Measurements from ENCODE around the gene PRKG2.

PRKG2 gene

GRCh38 chr4:81137446-81137845 is 77.6 kb downstream of the PRKG2 start:
- no peak for TF ChIP-seq JUND (IDR thresholded peaks at IDR 0.05; ENCODE audit: low read depth)
- DNase-seq (ENCODE audit: low read depth in 1 of 2, low spot score in 1 of 2): no peak
- in situ Hi-C loops (cut with HindIII; ENCODE audit: low pct_unique_long_range_greater_than_20kb, low sequenced_read_pairs): no loop called here

- no peak for TF ChIP-seq JUND (IDR thresholded peaks at IDR 0.05; ENCODE audit: low read depth)
- no peak for DNase-seq (ENCODE audit: low read depth in 1 of 2, low spot score in 1 of 2)
- in situ Hi-C loops (cut with HindIII; ENCODE audit: low pct_unique_long_range_greater_than_20kb, low sequenced_read_pairs): no loop called here
These were observed 78.7 kb downstream of the PRKG2 start for GRCh38 chr4:81136161-81136905.

- DNase-seq (ENCODE audit: low read depth in 1 of 2, low spot score in 1 of 2): no peak
- in situ Hi-C loops (cut with HindIII; ENCODE audit: low pct_unique_long_range_greater_than_20kb, low sequenced_read_pairs): no loop called here
- TF ChIP-seq JUND (IDR thresholded peaks at IDR 0.05; ENCODE audit: low read depth): no peak
These were observed 79.5 kb downstream of the PRKG2 start for GRCh38 chr4:81135501-81135900.

GRCh38 chr4:81131563-81131962 is 83.5 kb downstream of the PRKG2 start:
- in situ Hi-C loops (cut with HindIII; ENCODE audit: low pct_unique_long_range_greater_than_20kb, low sequenced_read_pairs): no loop called here
- DNase-seq (ENCODE audit: low read depth in 1 of 2, low spot score in 1 of 2): no peak

GRCh38 chr4:81131066-81131465 is 84.0 kb downstream of the PRKG2 start:
- no peak for TF ChIP-seq JUND (IDR thresholded peaks at IDR 0.05; ENCODE audit: low read depth)
- in situ Hi-C loops (cut with HindIII; ENCODE audit: low pct_unique_long_range_greater_than_20kb, low sequenced_read_pairs): no loop called here
- no peak for DNase-seq (ENCODE audit: low read depth in 1 of 2, low spot score in 1 of 2)

More at GRCh38 chr4:81131563-81131962, 83.5 kb downstream of the PRKG2 start:
- no peak for TF ChIP-seq JUND (IDR thresholded peaks at IDR 0.05; ENCODE audit: low read depth)

GRCh38 chr4:81130569-81130968 is 84.5 kb downstream of the PRKG2 start:
- peak in 1 of 2 experiments; percentile 10 for DNase-seq (ENCODE audit: low read depth in 1 of 2, low spot score in 1 of 2)
- in situ Hi-C loops (cut with HindIII; ENCODE audit: low pct_unique_long_range_greater_than_20kb, low sequenced_read_pairs): no loop called here
- TF ChIP-seq JUND (IDR thresholded peaks at IDR 0.05; ENCODE audit: low read depth): no peak

GRCh38 chr4:81120055-81120454 is 95.0 kb downstream of the PRKG2 start:
- no peak for DNase-seq (ENCODE audit: low read depth in 1 of 2, low spot score in 1 of 2)
- TF ChIP-seq JUND (IDR thresholded peaks at IDR 0.05; ENCODE audit: low read depth): no peak
- in situ Hi-C loops (cut with HindIII; ENCODE audit: low pct_unique_long_range_greater_than_20kb, low sequenced_read_pairs): no loop called here

- in situ Hi-C loops (cut with HindIII; ENCODE audit: low pct_unique_long_range_greater_than_20kb, low sequenced_read_pairs): no loop called here
These were observed 96.9 kb downstream of the PRKG2 start for GRCh38 chr4:81118086-81118485.

GRCh38 chr4:81116566-81116965 is 98.5 kb downstream of the PRKG2 start:
- DNase-seq (ENCODE audit: low read depth in 1 of 2, low spot score in 1 of 2): no peak
- in situ Hi-C loops (cut with HindIII; ENCODE audit: low pct_unique_long_range_greater_than_20kb, low sequenced_read_pairs): no loop called here
- TF ChIP-seq JUND (IDR thresholded peaks at IDR 0.05; ENCODE audit: low read depth): no peak

More at GRCh38 chr4:81118086-81118485, 96.9 kb downstream of the PRKG2 start:
- no peak for TF ChIP-seq JUND (IDR thresholded peaks at IDR 0.05; ENCODE audit: low read depth)
- DNase-seq (ENCODE audit: low read depth in 1 of 2, low spot score in 1 of 2): no peak

GRCh38 chr4:81113024-81113423 is 102.0 kb downstream of the PRKG2 start:
- DNase-seq (ENCODE audit: low read depth in 1 of 2, low spot score in 1 of 2): no peak
- TF ChIP-seq JUND (IDR thresholded peaks at IDR 0.05; ENCODE audit: low read depth): no peak
- in situ Hi-C loops (cut with HindIII; ENCODE audit: low pct_unique_long_range_greater_than_20kb, low sequenced_read_pairs): no loop called here

- no peak for TF ChIP-seq JUND (IDR thresholded peaks at IDR 0.05; ENCODE audit: low read depth)
- in situ Hi-C loops (cut with HindIII; ENCODE audit: low pct_unique_long_range_greater_than_20kb, low sequenced_read_pairs): no loop called here
- no peak for DNase-seq (ENCODE audit: low read depth in 1 of 2, low spot score in 1 of 2)
These were observed 105.7 kb downstream of the PRKG2 start for GRCh38 chr4:81109356-81109755.

- in situ Hi-C loops (cut with HindIII; ENCODE audit: low pct_unique_long_range_greater_than_20kb, low sequenced_read_pairs): no loop called here
- no peak for TF ChIP-seq JUND (IDR thresholded peaks at IDR 0.05; ENCODE audit: low read depth)
- DNase-seq (ENCODE audit: low read depth in 1 of 2, low spot score in 1 of 2): no peak
These were observed 108.9 kb downstream of the PRKG2 start for GRCh38 chr4:81106150-81106549.

- TF ChIP-seq JUND (IDR thresholded peaks at IDR 0.05; ENCODE audit: low read depth): no peak
- in situ Hi-C loops (cut with HindIII; ENCODE audit: low pct_unique_long_range_greater_than_20kb, low sequenced_read_pairs): no loop called here
- DNase-seq (ENCODE audit: low read depth in 1 of 2, low spot score in 1 of 2): no peak
These were observed 112.9 kb downstream of the PRKG2 start for GRCh38 chr4:81102107-81102506.

- TF ChIP-seq JUND (IDR thresholded peaks at IDR 0.05; ENCODE audit: low read depth): no peak
- in situ Hi-C loops (cut with HindIII; ENCODE audit: low pct_unique_long_range_greater_than_20kb, low sequenced_read_pairs): no loop called here
- DNase-seq (ENCODE audit: low read depth in 1 of 2, low spot score in 1 of 2): no peak
These were observed 118.5 kb downstream of the PRKG2 start for GRCh38 chr4:81096566-81096965.

Data from T47D (cell line).